Ovary (tissue), 9 donors: ENCODE results near the gene PTDSS2. TPM values are rescaled to one million over a fixed set of nuclear protein-coding genes. Genes with fewer than 3 reads are reported as not detected.

Experiments used
- DNase-seq, 5 donors: peaks; one replicate each; pipeline ENCODE4 v3.0.0-alpha.2; 2019 to 2020
- H3K27ac ChIP-seq, 2 donors: fragments of 200-600 bp; one replicate each; pipeline versions ENCODE4 v1.5.1 to v1.8.0; 2019 to 2022
- H3K27me3 ChIP-seq: fragments of 200-600 bp; one replicate; pipeline ENCODE4 v1.8.0; 2022
- H3K36me3 ChIP-seq: fragments of 200-600 bp; sonication (generic); one replicate; pipeline ENCODE4 v1.5.1; 2019
- H3K4me1 ChIP-seq: one replicate; pipeline ENCODE4 v1.8.1; 2013; ENCODE audit warnings: mild to moderate bottlenecking, moderate library complexity; ENCODE audit not compliant: insufficient read depth
- H3K4me3 ChIP-seq: fragments of 200-600 bp; sonication (generic); one replicate; pipeline ENCODE4 v1.5.1; 2017
- H3K9me3 ChIP-seq, 2 donors: fragments of 200-600 bp in 1 of 2; sonication (generic) in 1 of 2; one replicate each; pipeline versions ENCODE4 v1.5.1 to v1.8.1; 2013 to 2019; ENCODE audit warnings: mild to moderate bottlenecking in 1 of 2, moderate library complexity in 1 of 2
- EP300 ChIP-seq: sonication (generic); formaldehyde crosslinking; IDR thresholded peaks from one replicate; pipeline ENCODE4 v1.6.1; 2017; ENCODE audit warnings: antibody characterized with exemption
- POLR2A ChIP-seq: fragments of 450-650 bp; IDR thresholded peaks from one replicate; pipeline ENCODE4 v1.6.1; 2017; ENCODE audit warnings: antibody characterized with exemption, mild to moderate bottlenecking, moderate library complexity
- WGBS, 3 donors: extraction: QIAGEN DNeasy Blood & Tissue Kit in 1 of 3; methylation state at CpG; one replicate each; pipeline versions ENCODE4 v1.1.5 to v1.1.7; 2013 to 2017; 5-methylcytosine and 5-hydroxymethylcytosine counted together
- intact Hi-C, 4 donors: fragments of 100-400 bp; cut with DNase I; formaldehyde crosslinking; loops; one replicate each; pipeline versions ENCODE4 v1.11.0 to v1.15.1; 2022 to 2023
- polyA plus RNA-seq, 2 donors: library from polyadenylated mRNA; stranded (reverse); fragments of 200-250 nt in 1 of 2; fragments of 350-450 nt in 1 of 2; fragmentation: Illumina TruSeq in 1 of 2; extraction: RNeasy Lipid Tissue Mini Kit (QIAGEN cat#74804) in 1 of 2; gene quantifications; one replicate each; pipeline ENCODE4 v1.2.3, GENCODE V29; 2013 to 2014
- total RNA-seq, 7 donors: library from RNA; depleted of rRNA in 2 of 7; stranded (reverse); fragments of >200 nt in 2 of 7; fragmentation: NEBNext Ultra II Directional in 3 of 7; extraction: Animal tissue kit (Norgen Biotek cat#: 25700) in 3 of 7; gene quantifications; one replicate each; pipeline versions ENCODE4 v1.1.0 to v1.2.4, GENCODE V29; 2016 to 2023
- TF ChIP-seq, protein P1 (sequence below), 3 donors: fragments of 450-650 bp in 2 of 3; fragments of 200-600 bp in 1 of 3; IDR thresholded peaks; one replicate each; pipeline versions ENCODE4 v1.5.1 to v1.8.0; 2016 to 2022; ENCODE audit warnings: antibody characterized with exemption in 3 of 3, mild to moderate bottlenecking in 1 of 3
- donor health status: DM: no; HTN: no; CAD: no; lungs with moderate emphysema.
- donor health status: DM: no; HTN: no; CAD: no.
- donor health status: Bipolar disorder and iron deficiency.
- donor health status: DM: yes; HTN: yes; CAD: no.
- donor health status: DM: no; HTN: no; CAD: no.
- donor health status: DM: yes; HTN: yes; CAD: no.

The PTDSS2 gene
- total and polyA plus RNA-seq, 9 donors = 17.1 to 56.5 (median 38.8) TPM

DNA sequence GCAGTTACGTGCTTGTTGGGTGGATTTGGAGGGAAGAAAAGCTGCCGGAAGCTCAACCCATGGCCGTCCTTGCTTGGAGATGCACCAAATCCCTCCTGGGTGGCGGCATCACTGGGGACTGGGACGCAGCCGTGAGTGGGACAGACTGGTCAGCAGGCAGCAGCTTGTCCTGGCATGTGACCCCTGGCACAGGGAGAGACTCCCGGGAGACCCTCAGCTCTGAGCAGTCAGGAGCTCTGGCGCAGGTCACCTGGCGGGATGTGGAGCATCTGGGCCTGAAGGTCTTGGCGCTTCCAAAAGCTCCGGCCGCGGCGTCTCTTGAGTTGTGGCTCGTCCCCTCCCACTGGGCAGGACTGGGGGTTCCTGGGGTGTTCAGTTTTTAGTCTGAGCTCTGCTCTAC is 26.3 kb downstream of the PTDSS2 start:
- H3K4me1 ChIP-seq = no peaks in the 10 kb centered on the region
- DNase-seq = no peak
- no peaks in the 10 kb centered on the region for H3K36me3 ChIP-seq
- no peaks in the 10 kb centered on the region for H3K27me3 ChIP-seq
- no peak for TF ChIP-seq POLR2A
- TF ChIP-seq, protein P1, sequence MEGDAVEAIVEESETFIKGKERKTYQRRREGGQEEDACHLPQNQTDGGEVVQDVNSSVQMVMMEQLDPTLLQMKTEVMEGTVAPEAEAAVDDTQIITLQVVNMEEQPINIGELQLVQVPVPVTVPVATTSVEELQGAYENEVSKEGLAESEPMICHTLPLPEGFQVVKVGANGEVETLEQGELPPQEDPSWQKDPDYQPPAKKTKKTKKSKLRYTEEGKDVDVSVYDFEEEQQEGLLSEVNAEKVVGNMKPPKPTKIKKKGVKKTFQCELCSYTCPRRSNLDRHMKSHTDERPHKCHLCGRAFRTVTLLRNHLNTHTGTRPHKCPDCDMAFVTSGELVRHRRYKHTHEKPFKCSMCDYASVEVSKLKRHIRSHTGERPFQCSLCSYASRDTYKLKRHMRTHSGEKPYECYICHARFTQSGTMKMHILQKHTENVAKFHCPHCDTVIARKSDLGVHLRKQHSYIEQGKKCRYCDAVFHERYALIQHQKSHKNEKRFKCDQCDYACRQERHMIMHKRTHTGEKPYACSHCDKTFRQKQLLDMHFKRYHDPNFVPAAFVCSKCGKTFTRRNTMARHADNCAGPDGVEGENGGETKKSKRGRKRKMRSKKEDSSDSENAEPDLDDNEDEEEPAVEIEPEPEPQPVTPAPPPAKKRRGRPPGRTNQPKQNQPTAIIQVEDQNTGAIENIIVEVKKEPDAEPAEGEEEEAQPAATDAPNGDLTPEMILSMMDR (IDR thresholded peaks at IDR 0.05) = no peak
- no peak for TF ChIP-seq EP300
- no peak overlapping the region for H3K4me3 ChIP-seq
- no peak overlapping the region for H3K27ac ChIP-seq
- intact Hi-C loops = no loop called here
- 90 to 95% (median 92%) methylated on average over 15 of the region's 15 CpGs for WGBS, 3 donors
- no peaks in the 10 kb centered on the region for H3K9me3 ChIP-seq

- Histone ChIP-seq H3K4me1 (no peaks in the 10 kb centered on the region), H3K27me3 (no peaks in the 10 kb centered on the region), H3K36me3 (no peaks in the 10 kb centered on the region), H3K9me3 (no peaks in the 10 kb centered on the region), H3K4me3 (no peak overlapping the region), H3K27ac (no peak overlapping the region)
- intact Hi-C loops = no loop called here
- 54 to 68% (median 66%) methylated on average over 16 of the region's 16 CpGs for WGBS, 3 donors
- TF ChIP-seq, protein P1 (IDR thresholded peaks at IDR 0.05) = no peak
- TF ChIP-seq POLR2A = no peak
- no peak for TF ChIP-seq EP300
- DNase-seq = no peak
Measured at GRCh38 chr11:477052-477715, 27.1 kb downstream of the PTDSS2 start.

- Histone ChIP-seq H3K9me3 (no peaks in the 10 kb centered on the region), H3K4me1 (no peaks in the 10 kb centered on the region), H3K4me3 (no peak overlapping the region), H3K36me3 (no peaks in the 10 kb centered on the region), H3K27me3 (no peaks in the 10 kb centered on the region), H3K27ac (no peak overlapping the region)
- DNase-seq = no peak
- WGBS, 3 donors = 92 to 96% (median 94%) methylated on average over 13 of the region's 13 CpGs
- no peak for TF ChIP-seq EP300
- TF ChIP-seq, protein P1 (IDR thresholded peaks at IDR 0.05) = no peak
- TF ChIP-seq POLR2A = no peak
- intact Hi-C loops = no loop called here
Measured at GRCh38 chr11:479311-479710, 29.2 kb downstream of the PTDSS2 start.

GRCh38 chr11:484616-485015 is 34.5 kb downstream of the PTDSS2 start:
- no peaks in the 10 kb centered on the region for H3K27me3 ChIP-seq
- H3K4me3 ChIP-seq = no peak overlapping the region
- no peaks in the 10 kb centered on the region for H3K36me3 ChIP-seq
- no peak overlapping the region for H3K27ac ChIP-seq
- H3K9me3 ChIP-seq = no peaks in the 10 kb centered on the region
- intact Hi-C loops = no loop called here
- WGBS, 3 donors = 94 to 96% (median 95%) methylated on average over 38 of the region's 38 CpGs
- no peak for DNase-seq
- H3K4me1 ChIP-seq = no peaks in the 10 kb centered on the region
- TF ChIP-seq, protein P1 (IDR thresholded peaks at IDR 0.05) = no peak
- TF ChIP-seq POLR2A (no peak), EP300 (no peak)
